Measurements from ENCODE around the gene LRMDA.

LRMDA gene

GRCh38 chr10:76091926-76092325 is 660.5 kb downstream of the LRMDA start:
- no peak for DNase-seq (ENCODE audit: low read depth in 2 of 3, low spot score in 1 of 3)

DNA sequence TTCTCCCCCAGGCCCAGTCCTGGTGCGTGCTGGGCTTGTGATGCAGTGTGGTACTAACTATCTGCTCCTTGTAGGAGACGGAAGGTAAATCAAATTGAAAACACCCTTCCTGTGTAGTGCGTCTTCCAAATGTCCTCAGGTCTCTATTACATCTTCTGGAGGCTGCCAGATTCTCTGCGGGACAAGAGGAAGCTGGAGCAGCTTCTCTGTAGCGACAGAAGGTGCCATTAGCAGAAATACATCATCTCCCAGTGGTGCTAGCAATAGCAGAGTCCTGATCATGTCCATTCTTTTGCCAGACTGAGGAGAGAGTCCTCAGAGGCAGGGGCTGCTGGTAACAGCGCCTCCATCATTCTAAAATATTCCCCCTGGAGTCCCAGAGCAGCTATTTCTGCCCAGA is 675.2 kb downstream of the LRMDA start:
- DNase-seq (ENCODE audit: low read depth in 2 of 3, low spot score in 1 of 3): no peak

- no peak for DNase-seq (ENCODE audit: low read depth in 2 of 3, low spot score in 1 of 3)
These were observed 677.3 kb downstream of the LRMDA start for GRCh38 chr10:76108563-76109359.

GRCh38 chr10:76111404-76111803 is 680.0 kb downstream of the LRMDA start:
- no peak for DNase-seq (ENCODE audit: low read depth in 2 of 3, low spot score in 1 of 3)

DNA sequence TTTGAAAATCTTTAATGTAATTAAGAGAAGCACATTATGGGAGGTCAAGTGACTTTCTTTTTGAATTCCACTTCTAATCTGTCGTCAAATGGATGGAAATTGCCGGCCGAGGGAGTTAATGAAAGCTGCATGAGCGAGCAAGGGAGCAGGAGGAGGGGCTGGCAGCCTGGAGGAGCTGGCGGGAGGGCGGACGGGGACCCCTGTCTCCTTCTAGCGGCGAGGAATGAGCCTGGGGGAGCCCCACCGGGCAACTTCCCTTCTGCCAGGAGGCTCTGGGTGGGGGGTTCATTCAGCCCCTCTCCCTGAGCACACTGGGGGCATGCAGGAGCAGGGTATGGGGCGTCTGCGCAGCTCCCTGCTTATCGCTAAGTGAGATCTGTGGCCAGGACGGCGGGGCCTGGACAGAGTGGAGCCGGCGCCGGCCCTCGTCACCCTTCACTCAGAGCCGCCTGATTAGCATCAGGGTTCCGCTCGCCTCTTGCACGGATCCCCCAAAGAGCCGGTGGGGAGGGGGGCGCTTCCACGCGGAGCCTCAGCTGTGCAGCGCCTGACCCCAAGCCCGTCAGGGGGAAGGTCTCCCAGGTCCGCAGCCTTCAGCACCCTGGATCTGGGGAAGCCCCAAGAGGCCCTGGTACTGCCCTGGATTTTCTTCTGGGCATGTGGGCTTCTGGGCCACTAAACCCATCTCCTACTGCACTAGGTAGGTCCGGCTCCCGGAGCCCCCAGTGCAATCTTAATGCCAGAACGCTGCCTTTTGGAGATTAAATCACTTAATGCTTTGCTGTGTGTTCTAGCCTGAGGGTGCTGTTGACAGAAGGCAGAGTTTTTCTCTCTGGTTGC is 680.8 kb downstream of the LRMDA start:
- DNase-seq (ENCODE audit: low read depth in 2 of 3, low spot score in 1 of 3): no peak

- no peak for DNase-seq (ENCODE audit: low read depth in 2 of 3, low spot score in 1 of 3)
These were observed 681.4 kb downstream of the LRMDA start for GRCh38 chr10:76112826-76113150.

DNA sequence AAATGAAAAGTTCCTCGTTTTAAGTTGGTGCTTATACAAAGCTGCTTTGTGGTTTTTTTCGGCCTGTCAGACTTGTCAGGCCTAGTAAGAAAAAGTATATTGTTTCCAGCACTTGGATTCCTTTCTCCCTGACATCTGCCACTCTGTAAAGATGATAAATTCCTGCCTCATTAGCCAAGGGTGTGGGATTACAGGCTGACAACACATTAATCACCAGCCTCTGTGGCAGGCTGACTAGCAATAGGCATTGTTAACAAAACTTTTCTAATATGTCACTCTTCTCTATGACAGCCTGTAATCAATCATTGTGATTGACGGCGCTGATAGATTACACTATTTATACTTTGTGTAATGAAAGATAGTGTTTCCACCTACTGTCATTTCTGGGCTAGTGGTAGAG is 682.5 kb downstream of the LRMDA start:
- DNase-seq (ENCODE audit: low read depth in 2 of 3, low spot score in 1 of 3): no peak

GRCh38 chr10:76114581-76115001 is 683.2 kb downstream of the LRMDA start:
- DNase-seq (ENCODE audit: low read depth in 2 of 3, low spot score in 1 of 3): no peak

GRCh38 chr10:76115131-76115470 is 683.7 kb downstream of the LRMDA start:
- DNase-seq (ENCODE audit: low read depth in 2 of 3, low spot score in 1 of 3): no peak

- DNase-seq (ENCODE audit: low read depth in 2 of 3, low spot score in 1 of 3): no peak
These were observed 684.2 kb downstream of the LRMDA start for GRCh38 chr10:76115471-76116155.

- DNase-seq (ENCODE audit: low read depth in 2 of 3, low spot score in 1 of 3): no peak
These were observed 685.1 kb downstream of the LRMDA start for GRCh38 chr10:76116523-76116922.

DNA sequence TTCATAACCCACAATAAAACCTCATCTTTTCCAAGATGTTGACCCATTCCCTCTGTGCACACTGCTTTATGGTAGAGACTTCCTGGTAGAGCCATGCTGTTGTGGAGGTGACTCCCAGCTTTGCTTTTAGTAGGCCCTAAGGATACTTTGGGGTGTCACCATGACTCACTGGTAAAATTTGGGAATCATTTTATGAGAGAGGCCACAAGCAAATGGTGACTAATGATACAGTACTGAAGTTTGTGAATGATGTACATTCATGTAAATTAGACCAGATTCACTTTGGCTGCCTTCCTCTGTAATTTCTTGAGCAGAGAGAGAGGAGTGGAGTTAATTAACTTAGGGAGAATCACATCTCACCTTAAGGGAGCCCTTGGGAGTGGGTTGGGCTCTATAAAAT is 686.5 kb downstream of the LRMDA start:
- no peak for DNase-seq (ENCODE audit: low read depth in 2 of 3, low spot score in 1 of 3)

- no peak for DNase-seq (ENCODE audit: low read depth in 2 of 3, low spot score in 1 of 3)
These were observed 687.6 kb downstream of the LRMDA start for GRCh38 chr10:76119036-76119435.

DNA sequence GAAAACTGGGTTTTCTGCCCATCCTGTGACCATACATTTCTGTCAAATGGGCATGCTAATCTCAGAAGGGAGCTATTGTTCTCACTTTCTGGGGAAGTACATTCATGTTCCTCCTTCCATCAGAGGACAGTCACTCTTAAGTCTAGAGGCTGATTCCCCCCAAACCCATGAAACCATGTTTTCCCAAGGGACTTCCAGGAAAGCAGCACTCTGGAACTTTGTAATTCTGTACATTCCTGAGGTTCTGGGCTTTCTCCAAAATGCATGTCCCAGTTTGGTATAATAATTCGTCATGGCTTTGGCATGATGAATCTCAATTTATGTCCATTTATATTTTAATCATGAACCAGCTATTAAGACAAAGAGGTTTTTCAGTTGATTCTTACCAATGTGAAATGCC is 688.1 kb downstream of the LRMDA start:
- no peak for DNase-seq (ENCODE audit: low read depth in 2 of 3, low spot score in 1 of 3)

- no peak for DNase-seq (ENCODE audit: low read depth in 2 of 3, low spot score in 1 of 3)
These were observed 690.6 kb downstream of the LRMDA start for GRCh38 chr10:76122056-76122455.

DNA sequence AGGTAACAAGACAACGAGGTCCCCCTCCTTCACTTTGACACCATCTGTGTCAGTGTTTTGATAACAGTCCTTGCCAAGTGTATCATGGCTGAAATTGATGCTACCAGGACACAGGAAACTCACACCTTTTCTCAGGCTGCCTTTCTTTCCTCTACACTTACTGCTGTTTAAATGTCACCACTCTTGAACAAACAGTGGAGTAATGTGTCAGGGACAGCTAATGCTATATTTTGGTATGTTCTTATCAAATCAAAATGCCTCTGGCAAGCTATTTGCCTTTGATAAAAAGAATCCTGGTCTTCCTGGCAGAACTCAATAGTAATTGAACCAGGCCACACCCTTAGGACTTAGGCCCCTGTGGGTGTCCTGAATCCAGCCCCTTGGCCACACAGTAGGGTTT is 692.9 kb downstream of the LRMDA start:
- DNase-seq (ENCODE audit: low read depth in 2 of 3, low spot score in 1 of 3): no peak

DNA sequence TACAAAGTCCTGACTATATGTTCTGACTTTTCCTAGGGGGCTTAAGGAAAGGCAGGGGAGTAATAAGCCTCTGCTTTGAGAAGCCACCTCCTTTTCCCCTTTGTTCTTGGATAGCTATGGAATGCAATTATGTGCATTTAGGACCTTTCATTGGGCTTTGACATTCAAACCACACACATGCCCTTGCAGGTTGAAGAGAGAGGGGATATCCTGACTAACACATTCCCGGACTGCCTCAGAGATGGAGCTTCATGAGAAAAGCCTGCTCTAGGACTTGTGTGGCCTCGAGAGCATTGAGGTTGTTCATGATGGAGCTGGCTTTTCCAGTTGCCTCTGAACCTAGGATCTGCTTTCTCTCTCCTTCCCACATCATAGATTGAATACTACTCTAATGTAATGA is 694.5 kb downstream of the LRMDA start:
- no peak for DNase-seq (ENCODE audit: low read depth in 2 of 3, low spot score in 1 of 3)

GRCh38 chr10:76126607-76127527 is 695.4 kb downstream of the LRMDA start:
- no peak for DNase-seq (ENCODE audit: low read depth in 2 of 3, low spot score in 1 of 3)

DNA sequence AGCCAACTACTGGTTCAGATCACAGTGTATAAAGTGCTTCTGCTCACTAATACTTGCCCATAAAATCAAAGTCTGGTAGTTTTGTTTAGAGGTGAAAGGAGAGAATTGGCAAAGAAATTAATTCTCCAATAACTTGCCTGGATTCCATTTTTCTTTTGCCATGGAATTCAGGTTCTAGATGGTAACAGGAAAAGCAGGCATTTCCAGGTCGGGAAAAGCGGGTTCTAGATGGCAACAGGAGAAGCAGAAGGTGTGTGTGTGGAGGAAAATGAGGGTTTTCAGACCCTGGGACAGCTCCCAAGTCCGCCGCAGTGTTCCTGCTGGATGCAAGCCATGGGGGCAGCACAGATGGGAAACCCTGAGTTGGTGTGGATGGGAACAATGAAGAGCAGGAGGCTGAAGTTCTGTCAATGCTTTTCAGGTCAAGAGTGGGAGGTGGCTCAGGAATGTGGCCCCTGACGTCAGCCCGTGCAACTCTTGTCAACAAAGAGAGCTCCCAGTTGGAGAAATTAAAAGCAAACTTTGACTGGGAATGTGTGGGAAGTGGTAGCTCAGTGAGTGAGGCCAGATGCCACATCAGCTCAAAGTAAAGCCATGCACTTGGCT is 696.7 kb downstream of the LRMDA start:
- DNase-seq (ENCODE audit: low read depth in 2 of 3, low spot score in 1 of 3): no peak

DNA sequence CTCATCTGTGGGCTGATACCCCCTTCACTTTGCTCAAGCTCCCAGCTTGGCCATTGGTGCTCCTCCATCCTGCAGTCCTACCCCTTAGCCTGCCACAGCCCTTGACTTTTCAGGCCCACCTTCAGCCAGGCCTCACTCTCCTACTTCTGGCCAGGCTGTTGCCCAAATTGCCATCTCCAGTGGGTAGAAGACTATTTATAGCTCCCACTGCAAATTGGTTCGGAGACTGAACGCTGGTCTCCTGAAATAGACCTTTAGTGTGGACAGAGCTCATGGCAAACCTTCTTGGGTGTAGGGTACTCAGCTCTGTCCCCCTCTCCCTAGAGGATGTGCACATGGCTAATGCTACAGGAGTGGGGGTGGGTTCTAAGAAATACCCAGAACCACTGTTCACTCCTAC is 697.8 kb downstream of the LRMDA start:
- DNase-seq (ENCODE audit: low read depth in 2 of 3, low spot score in 1 of 3): no peak

DNA sequence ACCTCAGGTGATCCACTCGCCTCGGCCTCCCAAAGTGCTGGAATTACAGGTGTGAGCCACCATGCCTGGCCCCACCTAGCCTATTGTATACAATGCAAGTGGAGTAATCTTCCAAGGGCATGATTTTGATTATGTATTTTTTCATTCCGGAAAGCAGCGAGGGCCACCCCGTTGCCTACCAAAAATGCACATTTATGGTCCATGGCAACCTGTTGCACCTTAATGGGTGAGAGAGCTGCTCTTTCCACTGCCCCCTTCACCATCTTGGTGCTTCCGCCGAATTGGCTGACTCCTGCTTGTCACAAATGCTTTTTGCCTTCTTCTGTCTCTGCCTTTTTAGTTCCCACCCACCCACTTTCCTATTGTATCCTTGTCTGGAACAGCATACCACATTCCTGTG is 699.5 kb downstream of the LRMDA start:
- no peak for DNase-seq (ENCODE audit: low read depth in 2 of 3, low spot score in 1 of 3)

Data from stimulated activated CD4-positive, alpha-beta T cell treated with anti-CD3 and anti-CD28 coated beads, Interleukin-12 subunit alpha, Interleukin-12 subunit beta, amount 100 ng/mL, for 48 hours (primary cell).